ENCODE data around the gene VSNL1.

The VSNL1 gene

DNA sequence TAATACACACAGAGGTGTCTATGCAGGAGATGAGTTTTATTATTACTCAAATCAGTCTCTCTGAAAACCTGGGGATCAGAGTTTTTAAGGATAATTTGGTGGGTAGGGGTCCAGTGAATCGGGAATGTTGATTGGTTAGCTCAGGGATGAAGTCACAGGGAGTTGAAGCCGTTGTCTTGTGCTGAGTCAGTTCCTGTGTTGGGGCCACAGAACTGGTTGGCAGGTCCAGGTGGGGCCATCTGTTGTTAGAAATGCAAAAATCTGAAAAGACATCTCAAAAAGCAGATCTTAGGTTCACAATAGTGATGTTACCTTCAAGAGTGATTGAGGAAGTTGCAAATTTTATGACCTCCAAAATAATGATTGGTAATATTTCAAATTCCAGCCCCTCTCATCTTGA is 86.9 kb downstream of the VSNL1 start:
- Histone ChIP-seq H3K36me3 (ENCODE audit: control insufficient read depth, insufficient read depth, low read length) (0 out of 2 replicates have a peak, but pooled peaks cover 4% of the 10 kb centered on the region), H3K4me3 (ENCODE audit: low read depth, low read length) (no peak overlapping the region), H3K9ac (ENCODE audit: low read length) (no peak overlapping the region), H3K27me3 (ENCODE audit: control insufficient read depth, insufficient read depth, low read length) (no peaks in the 10 kb centered on the region), H3K27ac (ENCODE audit: low read depth, low read length) (no peak overlapping the region), H3K9me3 (ENCODE audit: control insufficient read depth, insufficient read depth, low read depth, low read length) (peaks cover 19% of the 10 kb centered on the region), H3K4me1 (ENCODE audit: control insufficient read depth, insufficient read depth, low read length) (peaks cover 6% of the 10 kb centered on the region)

DNA sequence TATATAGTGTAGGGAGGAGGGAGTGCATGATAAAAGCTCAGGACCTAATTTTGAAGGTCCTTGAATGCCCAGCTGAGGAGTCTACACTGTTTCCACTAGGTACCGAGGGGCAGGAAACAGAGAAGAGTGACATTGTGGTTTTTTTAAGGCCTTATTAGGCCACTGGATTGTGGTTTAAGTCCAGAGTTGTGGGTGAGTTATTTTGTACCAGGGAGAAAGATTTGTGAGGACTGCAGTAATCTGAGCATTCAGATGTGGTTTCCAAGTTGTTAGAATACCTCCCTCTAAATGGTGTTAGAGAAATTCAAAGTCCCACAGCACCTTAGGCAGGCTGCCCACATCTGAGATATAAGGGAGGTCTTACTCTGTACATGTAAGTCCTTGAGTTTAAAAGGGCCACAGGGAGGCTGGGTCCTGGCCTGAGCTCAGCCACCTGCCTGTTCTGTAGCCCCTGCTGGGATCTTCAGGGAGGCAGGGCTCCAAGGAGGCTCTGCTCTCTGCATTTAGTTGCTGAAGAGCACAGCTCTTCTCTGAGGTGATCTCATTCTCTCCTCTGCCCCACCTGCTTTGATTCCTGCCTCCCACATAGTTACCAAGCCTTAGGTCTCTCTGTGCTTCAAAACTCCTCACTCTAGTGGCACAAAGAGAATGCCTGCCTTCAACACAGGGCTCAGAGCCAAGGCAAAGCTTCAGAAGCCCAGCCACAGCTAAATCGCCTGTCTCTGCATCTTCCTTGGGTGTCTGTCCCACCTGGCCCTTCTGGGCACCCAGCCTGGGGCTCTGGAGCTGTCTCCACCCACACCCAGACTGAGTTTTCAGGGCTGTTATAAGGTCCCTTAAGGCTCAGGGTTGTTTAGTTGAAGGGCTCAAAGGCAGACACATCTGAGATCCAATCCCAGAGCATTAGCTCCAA is 88.1 kb downstream of the VSNL1 start:
- Histone ChIP-seq H3K9ac (ENCODE audit: low read length) (no peak overlapping the region), H3K27ac (ENCODE audit: low read depth, low read length) (no peak overlapping the region), H3K27me3 (ENCODE audit: control insufficient read depth, insufficient read depth, low read length) (no peaks in the 10 kb centered on the region), H3K4me1 (ENCODE audit: control insufficient read depth, insufficient read depth, low read length) (peaks cover 6% of the 10 kb centered on the region; the same call in 1 of the 2 replicates), H3K36me3 (ENCODE audit: control insufficient read depth, insufficient read depth, low read length) (0 out of 2 replicates have a peak, but pooled peaks cover 4% of the 10 kb centered on the region), H3K9me3 (ENCODE audit: control insufficient read depth, insufficient read depth, low read depth, low read length) (peaks cover 19% of the 10 kb centered on the region), H3K4me3 (ENCODE audit: low read depth, low read length) (no peak overlapping the region)

DNA sequence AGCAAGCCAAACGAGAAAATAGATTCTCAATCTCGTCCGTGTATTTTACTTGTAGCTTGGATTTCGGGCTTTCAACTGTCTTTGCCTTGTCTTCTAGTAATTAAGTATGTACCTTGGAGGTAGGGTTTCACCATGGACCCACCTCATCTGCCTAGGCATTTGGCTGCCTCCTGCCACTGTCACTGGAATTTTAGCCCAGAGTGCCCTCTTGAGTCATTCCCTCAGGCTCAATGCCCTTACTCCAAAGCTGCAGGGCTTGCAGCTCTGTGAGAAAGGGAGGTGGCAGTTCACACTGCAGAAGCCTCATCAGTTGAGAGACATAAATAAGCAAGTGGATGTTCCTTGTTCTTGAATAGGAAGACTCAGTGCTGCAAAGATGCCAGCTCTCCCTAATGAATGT is 89.6 kb downstream of the VSNL1 start:
- Histone ChIP-seq H3K9me3 (ENCODE audit: control insufficient read depth, insufficient read depth, low read depth, low read length) (peaks cover 12% of the 10 kb centered on the region), H3K36me3 (ENCODE audit: control insufficient read depth, insufficient read depth, low read length) (0 out of 2 replicates have a peak, but pooled peaks cover 4% of the 10 kb centered on the region), H3K4me3 (ENCODE audit: low read depth, low read length) (no peak overlapping the region), H3K27me3 (ENCODE audit: control insufficient read depth, insufficient read depth, low read length) (no peaks in the 10 kb centered on the region), H3K9ac (ENCODE audit: low read length) (no peak overlapping the region), H3K27ac (ENCODE audit: low read depth, low read length) (no peak overlapping the region), H3K4me1 (ENCODE audit: control insufficient read depth, insufficient read depth, low read length) (peaks cover 6% of the 10 kb centered on the region; the same call in 1 of the 2 replicates)

DNA sequence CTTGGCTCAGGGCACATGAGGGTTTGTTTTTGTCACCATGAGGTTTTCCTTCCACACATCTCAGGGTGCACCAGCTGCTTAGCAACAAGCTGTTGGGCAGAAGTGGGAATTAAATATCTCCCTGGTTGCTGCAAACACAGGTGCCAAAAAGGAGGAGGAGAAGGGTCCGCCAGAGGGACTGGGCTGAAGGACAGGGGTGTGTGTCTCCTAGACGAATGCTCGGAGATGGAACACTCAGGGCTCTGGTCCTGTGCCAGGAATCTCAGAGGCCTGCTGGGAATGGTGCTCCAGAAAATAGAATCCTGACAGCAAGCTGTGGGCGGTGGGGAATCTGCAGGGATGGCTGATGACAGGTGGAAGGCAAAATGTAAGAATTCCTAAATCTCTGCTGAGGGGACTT is 94.5 kb downstream of the VSNL1 start:
- Histone ChIP-seq H3K27ac (ENCODE audit: low read depth, low read length) (no peak overlapping the region), H3K4me1 (ENCODE audit: control insufficient read depth, insufficient read depth, low read length) (peaks cover 8% of the 10 kb centered on the region; the same call in 1 of the 2 replicates), H3K9me3 (ENCODE audit: control insufficient read depth, insufficient read depth, low read depth, low read length) (peaks cover 3% of the 10 kb centered on the region), H3K9ac (ENCODE audit: low read length) (no peak overlapping the region), H3K27me3 (ENCODE audit: control insufficient read depth, insufficient read depth, low read length) (no peaks in the 10 kb centered on the region), H3K36me3 (ENCODE audit: control insufficient read depth, insufficient read depth, low read length) (0 out of 2 replicates have a peak, but pooled peaks cover 3% of the 10 kb centered on the region), H3K4me3 (ENCODE audit: low read depth, low read length) (no peak overlapping the region)

DNA sequence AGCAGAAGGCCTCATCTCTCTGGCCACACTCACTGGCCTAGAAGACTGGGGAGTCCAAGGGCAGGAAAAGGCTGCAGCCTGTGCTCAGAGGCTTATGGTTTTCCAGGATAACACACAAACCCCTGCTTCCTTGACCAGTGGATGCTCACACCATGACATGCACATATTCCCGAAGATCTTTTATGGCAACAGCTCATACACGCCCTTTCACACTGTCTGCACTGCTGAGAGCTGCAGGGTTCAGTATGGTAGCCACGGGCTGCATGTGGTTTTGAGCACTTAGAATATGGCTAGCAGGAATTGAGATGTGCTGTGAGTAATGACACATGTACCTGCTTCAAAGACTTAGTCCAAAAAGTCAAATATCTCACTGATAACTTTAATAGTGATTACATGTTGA is 95.8 kb downstream of the VSNL1 start:
- Histone ChIP-seq H3K27ac (ENCODE audit: low read depth, low read length) (no peak overlapping the region), H3K4me1 (ENCODE audit: control insufficient read depth, insufficient read depth, low read length) (peaks cover 8% of the 10 kb centered on the region; the same call in 1 of the 2 replicates), H3K27me3 (ENCODE audit: control insufficient read depth, insufficient read depth, low read length) (no peaks in the 10 kb centered on the region), H3K9ac (ENCODE audit: low read length) (no peak overlapping the region), H3K9me3 (ENCODE audit: control insufficient read depth, insufficient read depth, low read depth, low read length) (no peaks in the 10 kb centered on the region), H3K36me3 (ENCODE audit: control insufficient read depth, insufficient read depth, low read length) (no peaks in the 10 kb centered on the region), H3K4me3 (ENCODE audit: low read depth, low read length) (no peak overlapping the region)

DNA sequence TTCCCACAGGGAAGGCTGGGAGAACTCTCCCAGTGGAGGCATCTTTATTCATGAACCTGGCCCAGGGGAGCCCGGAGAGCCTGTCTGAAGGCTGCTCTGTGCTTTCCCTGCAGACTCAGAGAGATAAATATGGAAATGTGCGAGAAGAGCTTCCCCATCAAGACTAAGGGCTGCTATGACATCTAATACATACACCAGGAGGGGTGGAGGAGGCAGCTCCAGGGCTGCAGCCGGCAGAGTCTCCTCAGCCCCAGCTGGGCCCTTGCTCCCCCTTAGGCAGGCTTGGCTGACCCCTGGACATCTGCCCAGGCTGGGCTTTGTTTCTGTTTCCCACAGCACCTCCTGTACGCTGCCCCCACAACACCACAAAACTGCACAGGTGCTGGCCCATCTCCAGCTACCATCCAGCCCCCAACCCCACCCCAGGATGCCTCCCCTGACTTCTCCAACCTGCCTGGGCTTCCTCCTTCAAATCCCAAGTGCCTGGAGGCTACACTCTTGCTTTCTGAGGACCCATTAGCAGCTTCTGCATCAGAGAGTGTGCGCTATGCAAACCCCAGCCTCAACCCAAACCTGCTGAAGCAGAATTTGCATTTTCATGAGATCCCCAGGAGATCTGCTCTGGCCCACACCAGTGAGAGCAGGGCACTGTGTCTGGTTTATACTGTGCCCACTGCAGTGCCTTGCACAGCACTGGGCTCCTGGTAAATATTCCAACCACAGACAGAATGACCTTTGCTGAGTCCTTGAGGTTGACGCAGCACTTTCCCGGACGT is 96.8 kb downstream of the VSNL1 start:
- no peaks in the 10 kb centered on the region for H3K27me3 ChIP-seq (ENCODE audit: control insufficient read depth, insufficient read depth, low read length)
- H3K36me3 ChIP-seq (ENCODE audit: control insufficient read depth, insufficient read depth, low read length), result no peaks in the 10 kb centered on the region
- H3K9ac ChIP-seq (ENCODE audit: low read length), result no peak overlapping the region
- no peak overlapping the region for H3K4me3 ChIP-seq (ENCODE audit: low read depth, low read length)
- H3K9me3 ChIP-seq (ENCODE audit: control insufficient read depth, insufficient read depth, low read depth, low read length), result no peaks in the 10 kb centered on the region
- H3K27ac ChIP-seq (ENCODE audit: low read depth, low read length), result no peak overlapping the region
- H3K4me1 ChIP-seq (ENCODE audit: control insufficient read depth, insufficient read depth, low read length), result peaks cover 8% of the 10 kb centered on the region; the same call in 1 of the 2 replicates

DNA sequence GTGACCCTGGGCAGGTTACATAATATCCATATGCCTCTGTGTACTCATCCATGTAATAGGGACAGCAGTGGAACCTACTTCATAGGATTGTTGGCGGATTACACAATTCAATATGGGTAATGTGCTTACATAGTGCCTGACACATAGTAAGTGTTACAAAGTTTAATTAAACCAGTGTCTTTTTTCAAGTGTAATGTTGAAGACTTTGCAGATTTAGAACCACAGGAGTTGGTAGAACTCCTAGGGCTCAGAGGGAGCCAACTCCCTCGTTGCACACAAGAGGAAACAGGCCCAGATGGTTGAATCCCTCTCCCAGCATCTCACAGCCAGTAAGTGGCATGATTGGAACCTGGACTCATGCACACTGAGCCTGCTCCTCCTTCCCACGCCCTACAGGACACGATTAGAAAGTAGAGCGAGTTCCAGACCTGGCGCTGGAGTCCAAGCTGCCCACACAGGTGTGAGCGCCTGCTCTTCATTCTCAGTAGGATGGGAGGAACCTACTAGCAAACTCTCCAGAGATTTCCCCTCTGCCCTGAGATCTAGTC is 97.8 kb downstream of the VSNL1 start:
- no peak overlapping the region for H3K9ac ChIP-seq (ENCODE audit: low read length)

DNA sequence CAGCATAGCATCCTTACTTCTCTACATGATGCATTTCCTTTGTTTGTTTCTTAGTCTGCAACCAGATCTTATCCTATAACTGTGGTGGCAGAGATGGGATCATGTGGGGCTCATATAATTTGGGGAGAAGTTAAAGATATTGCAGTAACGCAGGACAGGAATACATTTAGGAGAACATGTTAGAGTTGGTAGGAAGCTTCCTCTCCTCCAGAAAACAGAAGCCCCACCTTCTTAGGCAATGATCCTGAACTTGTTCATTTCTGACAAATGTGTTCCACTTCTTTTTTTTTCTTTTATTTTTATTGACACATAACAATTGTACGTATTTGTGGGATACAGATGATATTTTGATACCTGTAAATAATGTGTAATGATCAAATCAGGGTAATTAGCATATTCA is 99.9 kb downstream of the VSNL1 start:
- Histone ChIP-seq H3K27me3 (ENCODE audit: control insufficient read depth, insufficient read depth, low read length) (no peaks in the 10 kb centered on the region), H3K36me3 (ENCODE audit: control insufficient read depth, insufficient read depth, low read length) (no peaks in the 10 kb centered on the region), H3K9me3 (ENCODE audit: control insufficient read depth, insufficient read depth, low read depth, low read length) (no peaks in the 10 kb centered on the region), H3K9ac (ENCODE audit: low read length) (no peak overlapping the region), H3K27ac (ENCODE audit: low read depth, low read length) (no peak overlapping the region), H3K4me3 (ENCODE audit: low read depth, low read length) (no peak overlapping the region), H3K4me1 (ENCODE audit: control insufficient read depth, insufficient read depth, low read length) (peaks cover 29% of the 10 kb centered on the region; the same call in 1 of the 2 replicates)

More for the DNA sequence above, 97.8 kb downstream of the VSNL1 start:
- H3K27me3 ChIP-seq (ENCODE audit: control insufficient read depth, insufficient read depth, low read length), result no peaks in the 10 kb centered on the region
- H3K9me3 ChIP-seq (ENCODE audit: control insufficient read depth, insufficient read depth, low read depth, low read length), result no peaks in the 10 kb centered on the region
- H3K4me3 ChIP-seq (ENCODE audit: low read depth, low read length), result no peak overlapping the region
- no peak overlapping the region for H3K27ac ChIP-seq (ENCODE audit: low read depth, low read length)
- H3K4me1 ChIP-seq (ENCODE audit: control insufficient read depth, insufficient read depth, low read length), result peaks cover 14% of the 10 kb centered on the region; the same call in 1 of the 2 replicates
- no peaks in the 10 kb centered on the region for H3K36me3 ChIP-seq (ENCODE audit: control insufficient read depth, insufficient read depth, low read length)

DNA sequence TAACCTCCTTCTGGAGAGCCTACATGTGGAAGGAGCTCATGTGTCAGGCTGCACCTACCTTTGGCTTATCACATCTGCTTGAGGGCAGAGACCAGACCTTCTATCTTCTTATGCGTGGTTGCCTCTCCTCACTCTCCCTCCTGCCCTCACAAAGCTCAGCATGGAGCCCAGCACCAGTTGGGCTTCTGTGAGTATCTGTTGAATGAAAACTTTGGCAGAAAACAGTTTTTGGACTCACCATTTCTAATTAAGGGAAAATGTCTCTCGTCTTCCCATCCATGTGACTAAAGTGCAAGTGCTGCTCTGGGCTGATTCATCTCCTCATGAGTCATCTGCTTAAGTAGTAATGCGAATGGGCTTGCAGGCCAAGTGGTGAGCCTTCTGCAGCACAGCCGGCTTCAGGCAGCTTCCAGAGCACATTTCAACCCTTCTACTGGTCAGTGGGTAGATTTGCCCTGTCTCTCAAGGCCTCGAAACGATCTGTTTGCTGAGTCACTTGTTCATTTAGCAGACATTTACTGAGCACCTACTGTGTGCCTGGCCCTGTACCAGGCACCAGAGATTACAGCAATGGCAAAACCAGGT is 102.6 kb downstream of the VSNL1 start:
- H3K27ac ChIP-seq (ENCODE audit: low read depth, low read length), result no peak overlapping the region; the same call in 1 of the 2 replicates
- peaks cover 21% of the 10 kb centered on the region; the same call in 1 of the 2 replicates for H3K4me1 ChIP-seq (ENCODE audit: control insufficient read depth, insufficient read depth, low read length)
- H3K36me3 ChIP-seq (ENCODE audit: control insufficient read depth, insufficient read depth, low read length), result no peaks in the 10 kb centered on the region
- H3K4me3 ChIP-seq (ENCODE audit: low read depth, low read length), result no peak overlapping the region
- H3K27me3 ChIP-seq (ENCODE audit: control insufficient read depth, insufficient read depth, low read length), result no peaks in the 10 kb centered on the region
- H3K9ac ChIP-seq (ENCODE audit: low read length), result no peak overlapping the region
- H3K9me3 ChIP-seq (ENCODE audit: control insufficient read depth, insufficient read depth, low read depth, low read length), result no peaks in the 10 kb centered on the region

DNA sequence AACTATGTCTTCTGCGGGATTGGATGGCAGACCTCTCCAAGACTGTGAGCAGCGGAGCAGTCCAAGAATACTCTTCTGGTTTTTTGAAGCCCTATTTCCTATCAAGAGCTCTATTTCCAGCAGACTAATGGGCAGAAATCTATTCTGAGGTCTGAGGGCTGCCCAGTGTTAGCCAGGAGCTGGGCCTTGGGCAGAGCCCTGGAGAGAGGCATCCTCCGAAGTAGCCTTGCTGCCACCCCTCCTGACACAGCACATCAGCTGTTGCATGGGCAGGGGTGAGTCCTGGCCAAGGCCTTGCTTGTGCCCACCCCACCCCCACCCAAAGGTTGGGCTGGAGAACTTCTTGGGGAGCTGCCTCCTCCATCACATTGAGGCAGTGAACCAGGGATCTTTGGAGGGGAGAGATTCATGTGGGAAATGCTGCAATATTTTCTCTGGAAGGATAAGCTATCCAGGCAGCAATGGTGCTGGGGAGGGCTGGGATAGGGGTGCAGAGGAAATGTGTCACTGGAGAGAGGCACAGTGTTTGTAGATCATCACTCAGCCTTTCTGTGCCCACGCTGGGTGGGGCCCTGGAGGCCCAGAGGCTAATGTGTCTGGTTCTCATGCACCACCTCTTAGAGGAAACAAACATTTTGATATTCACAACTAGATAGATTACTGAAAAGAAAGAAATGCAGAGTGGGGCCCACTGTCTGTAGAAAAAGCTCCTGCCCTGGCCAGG is 104.7 kb downstream of the VSNL1 start:
- H3K27me3 ChIP-seq (ENCODE audit: control insufficient read depth, insufficient read depth, low read length), result no peaks in the 10 kb centered on the region
- peaks cover 21% of the 10 kb centered on the region; the same call in 1 of the 2 replicates for H3K4me1 ChIP-seq (ENCODE audit: control insufficient read depth, insufficient read depth, low read length)
- peaks cover 13% of the 10 kb centered on the region; the same call in 1 of the 2 replicates for H3K36me3 ChIP-seq (ENCODE audit: control insufficient read depth, insufficient read depth, low read length)
- H3K9me3 ChIP-seq (ENCODE audit: control insufficient read depth, insufficient read depth, low read depth, low read length), result no peaks in the 10 kb centered on the region
- no peak overlapping the region for H3K27ac ChIP-seq (ENCODE audit: low read depth, low read length)
- no peak overlapping the region for H3K4me3 ChIP-seq (ENCODE audit: low read depth, low read length)
- H3K9ac ChIP-seq (ENCODE audit: low read length), result no peak overlapping the region

Data from HUES6 (cell line).